HG03520 (cell line): Measurements from ENCODE around the gene C10orf143.

Experiments used
- ATAC-seq: cut with Tn5 transposase; IDR thresholded peaks from one replicate; pipeline ENCODE4 v1.9.1; 2021; ENCODE audit warnings: mild to moderate bottlenecking, moderate library complexity; ENCODE audit not compliant: unreplicated experiment

C10orf143 gene

GRCh38 chr10:130061760-130062159, 48.9 kb downstream of the C10orf143 start:
- no peak for ATAC-seq

GRCh38 chr10:130054021-130054420, 56.6 kb downstream of the C10orf143 start:
- ATAC-seq = no peak

DNA sequence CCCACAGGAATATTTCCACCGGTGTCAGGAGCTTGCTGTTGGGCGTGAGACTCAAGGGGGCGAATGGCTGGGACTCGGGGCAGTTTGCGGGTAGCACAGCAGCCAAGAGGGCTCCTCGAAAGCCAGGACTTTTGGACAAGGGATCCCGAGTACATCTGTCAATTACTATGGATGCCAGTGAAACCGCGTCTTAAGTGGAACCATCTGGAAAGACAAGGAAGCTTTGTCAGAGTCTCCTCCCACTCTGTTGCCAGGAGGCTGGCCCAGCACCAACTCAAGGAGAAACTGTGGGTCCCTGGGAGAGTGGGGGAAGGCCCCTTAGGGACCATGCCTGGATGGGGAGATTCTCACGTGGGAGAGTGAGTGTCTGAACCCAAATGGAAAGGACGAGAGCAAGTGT, 57.1 kb downstream of the C10orf143 start:
- ATAC-seq = no peak

GRCh38 chr10:130052193-130052592, 58.4 kb downstream of the C10orf143 start:
- no peak for ATAC-seq

GRCh38 chr10:130050721-130051120, 59.9 kb downstream of the C10orf143 start:
- no peak for ATAC-seq

GRCh38 chr10:130049987-130050386, 60.6 kb downstream of the C10orf143 start:
- no peak for ATAC-seq

- no peak for ATAC-seq
Measured at GRCh38 chr10:130049244-130049643, 61.4 kb downstream of the C10orf143 start.

DNA sequence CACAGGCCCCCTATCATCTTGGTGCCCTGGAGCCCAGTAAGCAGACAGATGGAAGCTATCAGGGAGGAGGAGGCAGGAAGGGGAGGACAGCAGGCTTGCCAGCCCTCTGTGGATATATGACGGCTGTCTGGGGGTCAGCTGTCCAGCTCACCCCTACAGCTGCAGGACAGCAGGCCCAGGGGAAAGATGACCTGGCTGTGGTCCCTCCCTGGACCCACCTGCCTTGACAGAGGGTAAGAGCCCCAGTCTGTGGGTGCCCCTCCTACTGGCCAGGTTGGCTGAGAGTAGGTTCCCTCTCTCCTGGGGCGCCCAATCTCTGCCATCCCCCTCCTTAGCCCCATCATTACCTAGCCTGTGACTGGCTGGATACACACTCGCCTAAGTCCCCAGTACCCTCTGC, 62.5 kb downstream of the C10orf143 start:
- ATAC-seq = no peak

DNA sequence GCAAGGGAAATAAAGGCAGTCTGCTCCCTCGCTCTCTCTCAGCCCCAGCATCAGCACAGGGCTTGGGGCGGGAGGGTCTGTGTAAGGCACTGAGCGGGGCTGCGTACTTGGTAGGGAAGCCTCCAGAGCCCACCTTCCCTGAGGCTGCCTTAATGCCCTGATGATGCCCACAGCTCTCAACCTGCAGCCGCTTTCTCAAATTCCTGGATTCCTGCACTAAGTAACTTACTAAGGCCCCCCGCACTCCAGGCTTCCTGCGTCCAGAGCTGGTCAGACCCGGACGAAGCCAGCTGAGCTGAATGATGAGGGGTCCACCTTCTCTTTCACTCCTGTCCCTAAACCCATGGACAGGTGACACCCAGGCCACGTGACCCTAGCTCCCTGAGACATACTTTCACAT, 63.3 kb downstream of the C10orf143 start:
- ATAC-seq = no peak

DNA sequence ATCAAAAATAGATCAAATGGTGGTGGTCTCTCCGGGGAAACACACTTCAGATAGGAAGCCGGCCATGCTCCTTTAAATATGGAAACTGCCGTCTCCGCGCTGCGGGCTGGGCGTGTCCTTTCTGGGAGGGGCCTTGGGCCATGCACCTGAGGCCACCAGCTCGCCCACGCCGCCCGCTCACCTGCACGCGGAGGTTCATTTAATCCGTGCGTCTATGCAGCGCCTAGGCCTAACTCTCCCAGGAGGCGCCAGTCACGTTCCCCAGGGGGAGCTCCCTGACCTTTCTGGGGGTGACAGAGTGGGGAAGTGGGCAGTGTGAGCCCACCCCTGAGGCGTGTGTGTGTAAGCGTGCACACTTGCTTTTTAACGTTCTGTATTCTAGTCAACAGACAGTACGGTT, 64.0 kb downstream of the C10orf143 start:
- no peak for ATAC-seq

GRCh38 chr10:130045801-130046321, 64.8 kb downstream of the C10orf143 start:
- ATAC-seq = no peak

DNA sequence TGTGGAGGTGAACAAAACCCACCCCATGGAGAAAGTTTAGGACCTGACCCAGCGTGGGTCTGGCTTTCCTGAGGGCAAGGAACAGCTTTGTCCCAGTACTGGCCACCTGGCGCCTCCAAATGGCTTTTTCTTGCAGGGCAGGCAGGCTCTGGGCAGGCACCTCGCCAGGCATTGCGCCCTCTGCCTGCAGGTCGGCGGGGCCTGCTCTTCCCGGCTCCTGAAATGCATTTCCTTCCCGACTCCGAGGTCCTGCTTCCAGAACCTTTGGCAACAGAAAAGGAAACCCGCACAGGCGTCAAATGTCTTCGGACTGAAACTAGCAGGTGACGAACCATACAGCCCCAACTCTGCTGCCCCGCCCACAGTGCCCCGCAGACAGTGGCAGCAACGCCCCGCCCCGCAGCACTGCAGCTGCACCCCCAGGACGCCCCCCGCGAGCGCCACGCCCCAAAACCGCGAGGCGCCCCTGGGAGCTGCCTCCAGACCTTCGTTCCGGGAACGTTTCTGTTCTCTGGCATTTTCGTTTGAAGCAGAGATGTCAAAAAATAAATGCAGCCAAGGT, 65.5 kb downstream of the C10orf143 start:
- ATAC-seq = no peak

GRCh38 chr10:130044067-130045061, 66.3 kb downstream of the C10orf143 start:
- no peak for ATAC-seq

DNA sequence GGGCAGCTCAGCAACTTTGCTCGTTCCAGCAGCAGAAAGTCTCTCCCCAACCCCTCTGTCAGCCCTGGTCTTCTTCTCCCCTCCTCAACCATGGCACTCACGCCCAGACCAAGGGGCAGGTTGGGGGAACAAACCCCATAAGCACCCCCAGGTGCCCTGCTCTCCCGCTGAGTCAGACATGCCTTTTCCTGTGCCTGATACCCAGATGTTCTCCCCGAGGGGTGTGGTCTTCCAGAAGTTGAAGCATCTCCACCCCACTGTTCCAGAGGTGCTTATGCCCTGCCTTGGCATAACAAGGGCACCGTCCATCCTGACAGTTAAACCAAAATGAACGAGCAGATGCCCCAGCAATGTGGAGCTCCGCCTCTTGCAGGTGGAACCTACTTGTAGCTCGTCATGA, 67.1 kb downstream of the C10orf143 start:
- ATAC-seq = no peak

- no peak for ATAC-seq
Measured at GRCh38 chr10:130042381-130042780, 68.2 kb downstream of the C10orf143 start.

- ATAC-seq = no peak
Measured at GRCh38 chr10:130041451-130042371, 68.9 kb downstream of the C10orf143 start.

GRCh38 chr10:130040817-130041330, 69.8 kb downstream of the C10orf143 start:
- no peak for ATAC-seq

- ATAC-seq = no peak
Measured at GRCh38 chr10:130040351-130040750, 70.3 kb downstream of the C10orf143 start.

- ATAC-seq = no peak
Measured at GRCh38 chr10:130039141-130039540, 71.5 kb downstream of the C10orf143 start.

DNA sequence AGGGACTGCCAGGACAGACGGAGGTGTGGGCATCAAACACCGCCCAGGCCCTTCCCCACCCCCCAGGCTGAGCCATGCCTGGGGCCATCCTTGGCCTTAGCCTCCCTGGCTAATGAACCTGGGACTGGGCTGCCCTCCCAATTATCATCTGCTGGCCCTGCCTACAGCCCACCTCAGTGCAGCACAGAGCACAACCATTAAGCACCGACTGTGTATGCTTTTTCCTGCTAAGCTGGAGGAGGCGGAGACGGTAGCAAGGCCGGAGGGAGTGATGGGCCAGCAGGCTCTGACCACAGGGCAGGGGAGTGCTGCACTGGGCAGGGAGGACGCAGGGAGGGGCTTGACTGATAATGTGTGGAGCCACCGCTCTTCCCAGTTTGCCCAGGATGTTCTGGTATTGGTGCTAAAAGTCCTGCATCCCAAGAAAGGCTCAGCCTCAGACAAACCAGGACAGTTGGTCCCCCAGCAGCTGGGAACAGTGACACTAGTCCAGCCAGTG, 72.0 kb downstream of the C10orf143 start:
- no peak for ATAC-seq
